ENCODE measurements around the gene CHAF1A.
A peak's percentile ranks its signal among the peaks of the same experiment; 100 is the strongest.

CHAF1A gene

DNA sequence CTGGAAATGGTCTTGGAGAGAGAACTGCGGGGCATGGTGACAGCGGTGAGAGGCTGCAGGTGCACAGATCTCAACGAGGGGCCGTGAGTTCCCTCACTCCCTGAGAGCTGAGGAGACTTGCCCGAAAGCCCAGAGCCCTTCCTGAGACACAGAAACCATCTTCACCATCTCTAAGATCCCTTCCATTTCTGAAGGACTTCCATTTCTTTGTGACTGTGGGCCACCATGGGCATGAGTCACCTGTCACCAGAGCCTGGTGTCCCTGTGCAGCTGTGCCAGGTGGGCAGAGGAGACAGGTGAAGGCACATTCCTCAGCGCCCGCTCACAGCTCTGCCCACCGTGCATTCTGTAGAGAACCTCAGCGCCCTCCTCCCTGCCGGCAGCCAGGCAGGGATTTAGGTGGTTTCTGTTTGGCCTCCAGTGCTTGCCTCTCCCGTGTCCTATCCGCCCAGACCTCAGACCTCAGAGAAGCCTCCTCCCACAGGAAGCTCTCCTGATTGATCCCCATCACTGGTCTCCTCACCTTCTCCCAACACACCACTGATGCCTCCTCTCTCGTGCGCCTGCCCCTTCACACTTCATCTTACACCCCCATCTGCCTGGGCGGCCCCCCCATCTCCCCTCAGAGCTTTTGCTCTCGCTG, 26.3 kb upstream of the CHAF1A start:
- Histone ChIP-seq H2AFZ (ENCODE audit: low read depth, low read length) (no peak overlapping the region), H2BK5ac (ENCODE audit: low read depth, low read length, poor library complexity, severe bottlenecking) (no peak overlapping the region), H3K18ac (ENCODE audit: low read depth in 1 of 2, low read length in 2 of 2) (no peak overlapping the region), H3K4me3 (ENCODE audit: insufficient read depth in 1 of 2, low read depth in 1 of 2, low read length in 2 of 2) (peak overlapping the region in 1 of 2 experiments; percentile 46), H3K9me3 (ENCODE audit: control insufficient read depth, low read length) (no peaks in the 10 kb centered on the region), H2BK120ac (ENCODE audit: low read depth, low read length) (no peak overlapping the region), H2BK12ac (ENCODE audit: low read length in 2 of 2) (no peak overlapping the region), H2BK15ac (ENCODE audit: low read depth, poor library complexity, severe bottlenecking) (no peak overlapping the region), H3K23ac (ENCODE audit: low read length in 2 of 2) (no peak overlapping the region), H3K14ac (ENCODE audit: low read length in 2 of 2) (no peak overlapping the region), H3K27me3 (ENCODE audit: control insufficient read depth in 1 of 2, insufficient read depth in 1 of 2, low read length in 2 of 2) (no peaks in the 10 kb centered on the region), H2AK5ac (ENCODE audit: low read length, severe bottlenecking) (no peak overlapping the region), H3K4me2 (ENCODE audit: low read length, poor library complexity, severe bottlenecking) (no peak overlapping the region), H3K27ac (ENCODE audit: low read length, poor library complexity, severe bottlenecking) (peak overlapping the region; percentile 5), H3K4ac (ENCODE audit: low read depth in 1 of 2, low read length in 2 of 2) (no peak overlapping the region), H3K4me1 (ENCODE audit: control insufficient read depth, insufficient read depth, low read depth, low read length) (peaks cover 89% of the 10 kb centered on the region), H4K91ac (ENCODE audit: low read length) (no peak overlapping the region), H3K36me3 (ENCODE audit: control insufficient read depth in 1 of 2, insufficient read depth in 2 of 2, low read depth in 1 of 2, low read length in 2 of 2) (peaks cover 2 to 43% of the 10 kb centered on the region in 2 experiments), H3K79me1 (replicated peaks; ENCODE audit: low read length, poor library complexity, severe bottlenecking) (peaks cover 16% of the 10 kb centered on the region), H3K9ac (ENCODE audit: low read length) (peak overlapping the region; percentile 88), H4K8ac (ENCODE audit: low read length) (peak overlapping the region; percentile 35)
- 83% methylated on average over 16 of the region's 16 CpGs for WGBS
- no peak for DNase-seq

- WGBS, result 79% methylated on average over 10 of the region's 10 CpGs
- Histone ChIP-seq H4K91ac (ENCODE audit: low read length) (no peak overlapping the region), H2AK5ac (ENCODE audit: low read length, severe bottlenecking) (no peak overlapping the region), H3K14ac (ENCODE audit: low read length in 2 of 2) (no peak overlapping the region), H3K18ac (ENCODE audit: low read depth in 1 of 2, low read length in 2 of 2) (no peak overlapping the region), H3K9ac (ENCODE audit: low read length) (peak overlapping the region; percentile 88), H2AFZ (ENCODE audit: low read depth, low read length) (no peak overlapping the region), H3K27me3 (ENCODE audit: control insufficient read depth in 1 of 2, insufficient read depth in 1 of 2, low read length in 2 of 2) (no peaks in the 10 kb centered on the region), H3K4ac (ENCODE audit: low read depth in 1 of 2, low read length in 2 of 2) (no peak overlapping the region), H2BK15ac (ENCODE audit: low read depth, poor library complexity, severe bottlenecking) (no peak overlapping the region), H2BK120ac (ENCODE audit: low read depth, low read length) (no peak overlapping the region), H4K8ac (ENCODE audit: low read length) (no peak overlapping the region), H3K36me3 (ENCODE audit: control insufficient read depth in 1 of 2, insufficient read depth in 2 of 2, low read depth in 1 of 2, low read length in 2 of 2) (peaks cover 0 to 38% of the 10 kb centered on the region in 2 experiments), H2BK12ac (ENCODE audit: low read length in 2 of 2) (no peak overlapping the region), H2BK5ac (ENCODE audit: low read depth, low read length, poor library complexity, severe bottlenecking) (no peak overlapping the region), H3K27ac (ENCODE audit: low read length, poor library complexity, severe bottlenecking) (no peak overlapping the region), H3K9me3 (ENCODE audit: control insufficient read depth, low read length) (no peaks in the 10 kb centered on the region), H3K79me1 (replicated peaks; ENCODE audit: low read length, poor library complexity, severe bottlenecking) (peaks cover 16% of the 10 kb centered on the region), H3K4me3 (ENCODE audit: insufficient read depth in 1 of 2, low read depth in 1 of 2, low read length in 2 of 2) (no peak overlapping the region), H3K4me2 (ENCODE audit: low read length, poor library complexity, severe bottlenecking) (no peak overlapping the region), H3K23ac (ENCODE audit: low read length in 2 of 2) (no peak overlapping the region), H3K4me1 (ENCODE audit: control insufficient read depth, insufficient read depth, low read depth, low read length) (peaks cover 84% of the 10 kb centered on the region)
- DNase-seq, result no peak
Observed at GRCh38 chr19:4376671-4376990, 25.8 kb upstream of the CHAF1A start.

DNA sequence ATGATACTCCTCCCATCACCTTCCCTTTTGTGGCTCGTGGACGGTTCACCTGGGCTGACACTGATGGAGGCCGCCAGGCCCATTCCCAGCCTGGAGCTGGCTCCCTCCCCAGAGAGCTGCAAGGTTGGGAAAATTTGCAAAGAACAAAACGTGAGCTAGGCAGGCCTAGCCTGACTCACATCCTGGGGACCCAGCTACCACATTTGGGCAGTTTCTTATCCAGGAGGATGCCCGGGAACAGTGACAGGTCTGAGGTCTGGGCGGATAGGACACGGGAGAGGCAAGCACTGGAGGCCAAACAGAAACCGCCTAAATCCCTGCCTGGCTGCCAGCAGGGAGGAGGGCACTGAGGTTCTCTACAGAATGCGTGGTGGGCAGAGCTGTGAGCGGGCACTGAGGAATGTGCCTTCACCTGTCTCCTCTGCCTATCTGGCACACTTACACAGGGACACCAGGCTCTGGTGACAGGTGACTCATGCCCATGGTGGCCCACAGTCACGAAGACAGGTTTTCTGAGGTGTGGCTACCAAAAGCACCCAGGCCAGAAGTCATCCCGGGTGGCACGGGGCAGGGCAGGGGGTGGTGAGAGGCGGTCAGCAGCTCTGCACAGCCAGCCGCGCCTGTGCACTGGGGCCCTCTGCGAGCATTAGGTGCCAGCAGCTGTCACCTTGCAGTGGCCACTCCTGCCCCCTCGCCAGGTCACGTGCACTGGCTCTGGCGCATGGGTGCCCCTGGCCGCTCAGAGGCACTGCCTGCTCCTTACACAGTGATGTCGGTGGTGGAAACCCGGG, 25.3 kb upstream of the CHAF1A start:
- H3K4me1 ChIP-seq (ENCODE audit: control insufficient read depth, insufficient read depth, low read depth, low read length), result peaks cover 78% of the 10 kb centered on the region
- no peak overlapping the region for H2BK15ac ChIP-seq (ENCODE audit: low read depth, poor library complexity, severe bottlenecking)
- no peak overlapping the region for H4K8ac ChIP-seq (ENCODE audit: low read length)
- no peak overlapping the region for H3K4ac ChIP-seq (ENCODE audit: low read depth in 1 of 2, low read length in 2 of 2)
- peak overlapping the region in 1 of 2 experiments; percentile 23 for H3K23ac ChIP-seq (ENCODE audit: low read length in 2 of 2)
- H3K79me1 ChIP-seq (replicated peaks; ENCODE audit: low read length, poor library complexity, severe bottlenecking), result peaks cover 14% of the 10 kb centered on the region
- no peak overlapping the region for H2BK120ac ChIP-seq (ENCODE audit: low read depth, low read length)
- H2AK5ac ChIP-seq (ENCODE audit: low read length, severe bottlenecking), result no peak overlapping the region
- no peak overlapping the region for H3K4me3 ChIP-seq (ENCODE audit: insufficient read depth in 1 of 2, low read depth in 1 of 2, low read length in 2 of 2)
- H3K14ac ChIP-seq (ENCODE audit: low read length in 2 of 2), result no peak overlapping the region
- no peak for DNase-seq
- no peak overlapping the region for H3K18ac ChIP-seq (ENCODE audit: low read depth in 1 of 2, low read length in 2 of 2)
- H2BK5ac ChIP-seq (ENCODE audit: low read depth, low read length, poor library complexity, severe bottlenecking), result no peak overlapping the region
- no peak overlapping the region for H4K91ac ChIP-seq (ENCODE audit: low read length)
- no peak overlapping the region for H2AFZ ChIP-seq (ENCODE audit: low read depth, low read length)
- H2BK12ac ChIP-seq (ENCODE audit: low read length in 2 of 2), result no peak overlapping the region
- H3K9me3 ChIP-seq (ENCODE audit: control insufficient read depth, low read length), result no peaks in the 10 kb centered on the region
- H3K27ac ChIP-seq (ENCODE audit: low read length, poor library complexity, severe bottlenecking), result no peak overlapping the region
- peak overlapping the region; percentile 88 for H3K9ac ChIP-seq (ENCODE audit: low read length)
- WGBS, result 85% methylated on average over 23 of the region's 23 CpGs
- H3K36me3 ChIP-seq (ENCODE audit: control insufficient read depth in 1 of 2, insufficient read depth in 2 of 2, low read depth in 1 of 2, low read length in 2 of 2), result peaks cover 0 to 35% of the 10 kb centered on the region in 2 experiments
- H3K27me3 ChIP-seq (ENCODE audit: control insufficient read depth in 1 of 2, insufficient read depth in 1 of 2, low read length in 2 of 2), result no peaks in the 10 kb centered on the region
- H3K4me2 ChIP-seq (ENCODE audit: low read length, poor library complexity, severe bottlenecking), result no peak overlapping the region

DNA sequence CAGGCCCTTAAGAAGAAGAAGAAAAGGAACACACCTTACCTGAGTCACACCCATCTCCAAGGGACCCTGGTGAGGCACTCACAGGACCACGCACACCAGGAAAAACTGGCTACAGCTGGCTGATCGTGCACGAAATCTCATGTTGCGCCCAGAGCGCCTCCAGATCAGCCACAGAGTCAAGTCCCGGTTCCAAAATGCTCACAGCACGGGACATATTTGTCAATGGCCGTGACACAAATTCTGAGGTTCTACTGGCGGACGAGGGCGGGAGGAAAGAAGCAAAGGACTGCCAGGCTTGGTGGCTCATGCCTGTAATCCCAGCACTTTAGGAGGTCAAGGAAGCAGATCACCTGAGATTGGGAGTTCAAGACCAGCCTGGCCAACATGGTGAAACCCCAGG, 23.6 kb upstream of the CHAF1A start:
- DNase-seq, result no peak
- peaks cover 9 to 31% of the 10 kb centered on the region in 2 experiments for H3K36me3 ChIP-seq (ENCODE audit: control insufficient read depth in 1 of 2, insufficient read depth in 2 of 2, low read depth in 1 of 2, low read length in 2 of 2)
- peaks cover 11% of the 10 kb centered on the region for H3K79me1 ChIP-seq (replicated peaks; ENCODE audit: low read length, poor library complexity, severe bottlenecking)

More for the DNA sequence above, 23.6 kb upstream of the CHAF1A start:
- H2AK5ac ChIP-seq (ENCODE audit: low read length, severe bottlenecking), result no peak overlapping the region
- H2BK15ac ChIP-seq (ENCODE audit: low read depth, poor library complexity, severe bottlenecking), result no peak overlapping the region
- no peak overlapping the region for H4K8ac ChIP-seq (ENCODE audit: low read length)
- no peak overlapping the region for H3K4me3 ChIP-seq (ENCODE audit: insufficient read depth in 1 of 2, low read depth in 1 of 2, low read length in 2 of 2)
- H2BK12ac ChIP-seq (ENCODE audit: low read length in 2 of 2), result no peak overlapping the region
- no peak overlapping the region for H4K91ac ChIP-seq (ENCODE audit: low read length)
- H3K23ac ChIP-seq (ENCODE audit: low read length in 2 of 2), result no peak overlapping the region
- peak overlapping the region; percentile 6 for H3K27ac ChIP-seq (ENCODE audit: low read length, poor library complexity, severe bottlenecking)
- H2AFZ ChIP-seq (ENCODE audit: low read depth, low read length), result no peak overlapping the region
- 97% methylated on average over 11 of the region's 11 CpGs for WGBS
- H3K4me1 ChIP-seq (ENCODE audit: control insufficient read depth, insufficient read depth, low read depth, low read length), result peaks cover 62% of the 10 kb centered on the region
- no peak overlapping the region for H3K4me2 ChIP-seq (ENCODE audit: low read length, poor library complexity, severe bottlenecking)
- H3K18ac ChIP-seq (ENCODE audit: low read depth in 1 of 2, low read length in 2 of 2), result no peak overlapping the region
- no peak overlapping the region for H3K9ac ChIP-seq (ENCODE audit: low read length)
- H3K9me3 ChIP-seq (ENCODE audit: control insufficient read depth, low read length), result no peaks in the 10 kb centered on the region
- H3K4ac ChIP-seq (ENCODE audit: low read depth in 1 of 2, low read length in 2 of 2), result no peak overlapping the region
- H3K27me3 ChIP-seq (ENCODE audit: control insufficient read depth in 1 of 2, insufficient read depth in 1 of 2, low read length in 2 of 2), result no peaks in the 10 kb centered on the region
- no peak overlapping the region for H3K14ac ChIP-seq (ENCODE audit: low read length in 2 of 2)
- no peak overlapping the region for H2BK120ac ChIP-seq (ENCODE audit: low read depth, low read length)
- H2BK5ac ChIP-seq (ENCODE audit: low read depth, low read length, poor library complexity, severe bottlenecking), result no peak overlapping the region

Data from mesenchymal stem cell (in vitro differentiated cells and primary cell).